Fibroblast of peridontal ligament (primary cell): Measurements from ENCODE around the gene TMEM255B.
"Not testable (repeated sequence)": the region's sequence is repeated elsewhere in the genome, so short reads cannot be mapped to it uniquely, and the experiment has no call there.

Source experiments
- DNase-seq: peaks from one replicate; pipeline ENCODE4 v3.0.0-alpha.2; 2010; ENCODE audit errors: extremely low read depth

Gene TMEM255B

DNA sequence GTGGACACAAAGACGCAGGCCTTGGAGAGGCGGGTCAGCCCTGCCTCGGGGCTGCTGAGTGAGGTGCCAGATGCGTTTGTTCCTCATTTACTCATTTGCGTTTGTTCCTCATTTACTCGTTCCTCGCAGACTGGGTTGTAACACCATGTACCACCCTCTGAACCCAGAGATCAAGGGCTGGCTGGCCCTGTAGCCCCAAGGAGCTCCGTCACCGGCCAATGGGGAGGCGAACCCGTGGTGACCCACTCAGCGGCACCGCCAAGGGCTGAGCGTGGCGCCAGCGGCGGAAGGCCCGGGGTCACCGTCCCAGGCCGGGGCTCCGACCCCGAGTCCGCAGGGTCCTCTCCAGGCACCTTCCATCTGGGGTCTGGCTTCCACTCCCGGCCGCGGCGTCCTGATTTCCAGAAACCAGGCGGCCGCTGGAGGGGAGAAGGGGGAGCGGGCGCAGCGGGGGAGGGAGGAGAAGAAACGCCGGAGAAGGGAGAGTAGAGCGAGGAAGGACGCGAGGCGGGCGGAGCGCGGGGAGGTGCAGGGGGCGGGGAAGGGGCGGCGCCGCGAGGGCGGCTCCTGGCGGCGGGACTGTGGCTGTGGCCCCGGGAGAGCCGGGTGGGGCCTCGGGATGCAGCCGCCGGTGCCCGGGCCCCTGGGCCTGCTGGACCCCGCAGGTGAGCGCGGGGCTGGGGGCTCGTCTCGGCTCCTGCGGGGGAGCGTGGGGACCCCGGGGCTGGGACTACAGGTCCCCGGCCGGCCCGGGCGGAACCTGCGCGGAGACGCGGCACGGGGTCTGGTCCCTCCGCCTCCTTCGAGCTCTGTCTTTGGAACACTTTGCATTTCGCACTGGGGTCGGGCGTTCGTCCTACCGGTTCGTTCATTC, at the start of gene TMEM255B:
TSS of gene TMEM255B (plus strand) at position 576 of the 874 bp plus-strand sequence. CDS start at position 620, 44 bp downstream.
- peak; percentile 31 for DNase-seq

DNA sequence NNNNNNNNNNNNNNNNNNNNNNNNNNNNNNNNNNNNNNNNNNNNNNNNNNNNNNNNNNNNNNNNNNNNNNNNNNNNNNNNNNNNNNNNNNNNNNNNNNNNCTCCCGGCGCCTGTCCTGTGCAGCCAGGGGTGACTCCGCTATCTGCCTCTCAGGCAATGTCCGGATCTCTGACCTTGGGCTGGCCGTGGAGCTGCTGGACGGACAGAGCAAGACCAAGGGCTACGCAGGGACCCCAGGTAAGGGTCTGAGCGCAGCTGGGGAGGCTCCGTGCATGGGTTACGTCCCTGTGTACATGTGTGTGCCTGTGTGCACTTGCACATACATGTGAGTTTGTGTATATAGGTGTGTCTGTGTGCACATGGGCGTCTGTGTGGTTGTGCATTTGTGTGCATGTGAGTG, 36.1 kb upstream of the TMEM255B start:
- DNase-seq: no peak

GRCh38 chr13:113723410-113724015, 35.5 kb upstream of the TMEM255B start:
- DNase-seq: no peak

GRCh38 chr13:113724016-113724758, 34.8 kb upstream of the TMEM255B start:
- no peak for DNase-seq

DNA sequence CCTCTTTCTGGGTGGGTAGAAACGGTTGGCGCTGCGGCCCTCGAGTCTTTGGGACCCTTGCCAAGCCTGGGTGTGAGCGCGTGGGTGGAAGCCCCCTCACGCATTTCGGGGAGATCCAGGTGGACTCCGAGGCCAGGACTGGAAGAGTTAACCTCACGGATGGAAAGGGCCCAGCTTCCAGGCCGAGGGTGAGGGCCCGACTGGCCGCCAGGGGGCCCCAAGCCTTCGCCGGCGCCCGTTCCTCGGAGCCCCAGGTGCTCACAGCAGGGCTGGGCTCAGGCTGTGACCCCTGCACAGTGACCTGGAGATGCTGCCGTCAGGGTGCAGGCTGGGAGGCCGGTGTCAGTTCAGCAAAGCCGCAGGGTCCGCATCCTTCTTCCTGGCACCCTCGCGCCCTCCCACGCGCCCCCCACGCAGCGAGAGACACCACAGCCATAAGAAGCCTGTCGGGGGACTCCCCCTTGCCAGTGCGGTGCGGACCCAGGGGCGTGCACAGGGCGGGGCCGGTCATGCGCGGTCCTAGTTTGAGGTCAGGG, 34.2 kb upstream of the TMEM255B start:
- DNase-seq: peak; percentile 47

- not testable (repeated sequence) for DNase-seq
Measured at GRCh38 chr13:113725329-113726105, 33.5 kb upstream of the TMEM255B start.

- not testable (repeated sequence) for DNase-seq
Measured at GRCh38 chr13:113726106-113726821, 32.8 kb upstream of the TMEM255B start.

DNA sequence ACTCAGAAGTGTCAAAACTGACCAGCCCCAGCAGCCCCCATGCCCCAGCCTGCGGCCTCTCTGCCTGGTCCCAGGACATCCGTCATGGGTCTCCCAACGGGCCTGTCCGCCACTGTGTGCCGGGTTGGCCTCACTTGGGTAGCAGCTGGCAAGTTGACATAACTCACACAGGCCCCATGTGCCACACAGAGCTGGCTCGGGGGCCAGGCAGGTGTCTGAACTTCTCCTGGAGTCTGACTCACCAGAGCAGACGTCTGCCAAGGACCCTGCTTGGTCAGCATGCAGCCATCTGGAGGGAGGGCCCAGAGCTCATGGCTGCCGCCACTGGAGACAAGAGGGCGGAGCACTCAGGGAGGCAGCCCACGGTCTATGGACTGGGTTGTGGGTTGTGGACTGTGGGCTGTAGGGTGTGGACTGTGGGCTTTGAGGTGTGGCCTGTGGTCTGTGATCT, 32.0 kb upstream of the TMEM255B start:
- DNase-seq: no peak

- no peak for DNase-seq
Measured at GRCh38 chr13:113728571-113729054, 30.4 kb upstream of the TMEM255B start.

GRCh38 chr13:113729187-113730019, 29.6 kb upstream of the TMEM255B start:
- no peak for DNase-seq

DNA sequence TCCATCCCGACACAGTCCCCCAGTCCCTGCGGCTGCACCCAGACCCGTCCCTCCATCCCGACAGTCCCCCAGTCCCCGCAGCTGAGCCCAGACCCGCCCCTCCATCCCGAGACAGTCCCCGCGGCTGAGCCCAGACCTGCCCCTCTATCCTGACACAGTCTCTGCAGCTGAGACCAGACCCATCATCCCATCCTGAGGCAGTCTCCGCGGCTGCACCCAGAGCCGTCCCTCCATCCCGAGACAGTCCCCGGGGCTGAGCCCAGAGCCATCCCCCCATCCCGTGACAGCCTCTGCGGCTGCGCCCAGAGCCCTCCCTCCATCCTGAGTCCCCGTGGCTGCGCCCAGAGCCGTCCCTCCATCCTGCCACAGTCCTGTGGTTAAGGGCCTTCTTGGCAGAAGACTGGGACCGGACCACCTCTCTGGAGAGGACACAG, 28.8 kb upstream of the TMEM255B start:
- DNase-seq: no peak

DNA sequence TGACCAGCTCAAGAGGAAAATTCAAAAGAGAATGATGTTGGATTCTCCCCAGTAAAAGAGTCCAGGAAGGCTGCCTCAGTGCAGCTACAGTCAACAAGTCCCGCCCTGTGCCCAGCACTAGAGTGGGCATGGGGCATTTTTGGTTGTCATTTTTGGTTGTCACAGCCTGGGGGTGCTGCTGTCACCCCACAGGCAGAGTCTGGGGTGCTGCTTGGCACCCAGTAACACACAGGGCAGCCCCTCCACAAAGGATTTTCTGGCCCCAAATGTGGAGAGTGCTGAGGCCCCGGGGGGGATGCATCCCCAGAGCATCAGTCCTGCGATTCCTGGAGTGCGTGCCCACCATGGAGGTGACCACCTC, 28.2 kb upstream of the TMEM255B start:
- no peak for DNase-seq

GRCh38 chr13:113731192-113732175, 27.5 kb upstream of the TMEM255B start:
- no peak for DNase-seq

GRCh38 chr13:113732176-113732960, 26.7 kb upstream of the TMEM255B start:
- DNase-seq: no peak

- no peak for DNase-seq
Measured at GRCh38 chr13:113732961-113733950, 25.8 kb upstream of the TMEM255B start.

GRCh38 chr13:113734099-113734825, 24.8 kb upstream of the TMEM255B start:
- DNase-seq: no peak
